Measurements from ENCODE around the gene RNF180.

Gene RNF180

GRCh38 chr5:64165500-64166200 is at the start of gene RNF180:
RNF180 (plus strand) TSS chr5:64165843; CDS start chr5:64200808, 34,965 bp downstream.
- no peak for TF ChIP-seq CTCF (IDR thresholded peaks at IDR 0.05; ENCODE audit: low read depth, low read length)
- TF ChIP-seq POLR2A (IDR thresholded peaks at IDR 0.05; ENCODE audit: extremely low read depth, insufficient read length): no peak
- no peak for TF ChIP-seq MAX (IDR thresholded peaks at IDR 0.05; ENCODE audit: low read depth, low read length)
- TF ChIP-seq MYC (IDR thresholded peaks at IDR 0.05; ENCODE audit: low read depth, low read length): no peak
- no peak for DNase-seq (ENCODE audit: low read depth)
- no peak within 1 kb of the TSS for H3K4me3 ChIP-seq (ENCODE audit: low read depth, low read length)

- no peak for TF ChIP-seq POLR2A (IDR thresholded peaks at IDR 0.05; ENCODE audit: extremely low read depth, insufficient read length)
- no peak for TF ChIP-seq CTCF (IDR thresholded peaks at IDR 0.05; ENCODE audit: low read depth, low read length)
- no peak for TF ChIP-seq MAX (IDR thresholded peaks at IDR 0.05; ENCODE audit: low read depth, low read length)
- no peak for TF ChIP-seq MYC (IDR thresholded peaks at IDR 0.05; ENCODE audit: low read depth, low read length)
- no peak for DNase-seq (ENCODE audit: low read depth)
- no peak overlapping the region for H3K4me3 ChIP-seq (ENCODE audit: low read depth, low read length)
Measured at GRCh38 chr5:64125521-64125920, 40.1 kb upstream of the RNF180 start.

- TF ChIP-seq MAX (IDR thresholded peaks at IDR 0.05; ENCODE audit: low read depth, low read length) (no peak), CTCF (IDR thresholded peaks at IDR 0.05; ENCODE audit: low read depth, low read length) (no peak), POLR2A (IDR thresholded peaks at IDR 0.05; ENCODE audit: extremely low read depth, insufficient read length) (no peak), MYC (IDR thresholded peaks at IDR 0.05; ENCODE audit: low read depth, low read length) (no peak)
- H3K4me3 ChIP-seq (ENCODE audit: low read depth, low read length): no peak overlapping the region
- DNase-seq (ENCODE audit: low read depth): no peak
Measured at GRCh38 chr5:64126202-64126741, 39.4 kb upstream of the RNF180 start.

- no peak overlapping the region for H3K4me3 ChIP-seq (ENCODE audit: low read depth, low read length)
- no peak for TF ChIP-seq MAX (IDR thresholded peaks at IDR 0.05; ENCODE audit: low read depth, low read length)
- TF ChIP-seq MYC (IDR thresholded peaks at IDR 0.05; ENCODE audit: low read depth, low read length): no peak
- no peak for TF ChIP-seq CTCF (IDR thresholded peaks at IDR 0.05; ENCODE audit: low read depth, low read length)
- no peak for TF ChIP-seq POLR2A (IDR thresholded peaks at IDR 0.05; ENCODE audit: extremely low read depth, insufficient read length)
- DNase-seq (ENCODE audit: low read depth): no peak
Measured at GRCh38 chr5:64140018-64140417, 25.6 kb upstream of the RNF180 start.

- no peak overlapping the region for H3K4me3 ChIP-seq (ENCODE audit: low read depth, low read length)
- no peak for TF ChIP-seq MAX (IDR thresholded peaks at IDR 0.05; ENCODE audit: low read depth, low read length)
- no peak for TF ChIP-seq CTCF (IDR thresholded peaks at IDR 0.05; ENCODE audit: low read depth, low read length)
- no peak for TF ChIP-seq MYC (IDR thresholded peaks at IDR 0.05; ENCODE audit: low read depth, low read length)
- TF ChIP-seq POLR2A (IDR thresholded peaks at IDR 0.05; ENCODE audit: extremely low read depth, insufficient read length): no peak
- no peak for DNase-seq (ENCODE audit: low read depth)
Measured at GRCh38 chr5:64144425-64145215, 21.0 kb upstream of the RNF180 start.

Data from NB4 (cell line).